ENCODE results near the gene LDB1.

The LDB1 gene

DNA sequence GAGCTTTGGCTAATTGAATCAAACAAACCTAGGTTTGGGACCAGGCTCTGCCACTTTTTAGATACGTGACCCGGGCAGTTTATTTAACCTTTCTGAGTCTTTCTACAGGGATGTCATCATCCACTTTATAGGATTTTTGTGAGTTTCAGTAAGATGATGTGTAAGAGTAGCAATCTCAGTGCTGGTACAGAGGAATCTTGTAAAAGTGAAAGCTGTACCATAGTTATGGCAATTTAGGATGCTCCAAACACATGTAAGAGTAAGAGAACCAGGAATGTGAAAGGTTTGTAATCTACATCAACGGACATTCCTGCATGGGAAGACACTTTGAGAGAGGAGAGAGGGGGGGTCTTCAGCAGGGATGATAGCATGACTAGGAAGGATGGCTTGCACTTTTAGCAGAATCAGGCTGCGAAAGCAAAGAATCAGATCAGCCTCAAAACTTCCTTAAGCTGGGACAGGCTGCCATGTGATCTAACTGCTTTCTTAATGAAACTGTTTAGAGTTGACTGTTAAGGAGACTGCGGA is 33.0 kb upstream of the LDB1 start:
- peaks cover 47 to 84% (median 77%) of the 10 kb centered on the region in 11 experiments for H3K36me3 ChIP-seq
- no peaks in the 10 kb centered on the region for H3K9me3 ChIP-seq (replicated peaks in 1 of 11)
- no peak for TF ChIP-seq Cebpa-rat (IDR thresholded peaks at IDR 0.05)
- H4K20me1 ChIP-seq: peaks cover 0 to 95% (median 83%) of the 10 kb centered on the region in 11 experiments; a peak in 21 of 22 replicates
- peak overlapping the region; percentile 79 to 100 (median 91) for H3K4me2 ChIP-seq
- no peaks in the 10 kb centered on the region for H3K27me3 ChIP-seq
- peak overlapping the region; percentile 79 to 96 (median 90) for H3K9ac ChIP-seq
- H3K4me3 ChIP-seq: peak overlapping the region; percentile 63 to 95 (median 90)
- H3K4me1 ChIP-seq: peaks cover 18 to 44% (median 32%) of the 10 kb centered on the region in 10 experiments
- peak overlapping the region; percentile 63 to 95 (median 89); a peak in 21 of 22 replicates for H3K27ac ChIP-seq

DNA sequence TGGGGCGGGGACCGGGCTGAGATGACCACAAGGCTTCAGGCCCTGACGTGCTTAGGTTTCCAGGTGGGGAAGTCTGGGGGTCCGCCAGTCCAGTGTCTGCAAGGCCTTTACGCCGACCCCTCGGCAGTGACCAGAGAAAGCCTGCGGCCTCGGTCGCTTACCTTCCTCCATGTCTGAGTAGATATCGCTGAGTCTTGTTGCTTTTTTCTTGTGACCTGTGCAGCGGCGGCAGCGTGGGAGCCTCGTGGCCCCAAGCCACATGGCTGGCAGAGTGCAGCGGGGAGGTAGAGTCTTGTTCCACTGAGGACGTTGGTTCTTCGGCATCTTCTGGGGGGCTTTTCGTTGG is 32.4 kb upstream of the LDB1 start:
- Histone ChIP-seq H4K20me1 (peaks cover 0 to 95% (median 83%) of the 10 kb centered on the region in 11 experiments; a peak in 21 of 22 replicates), H3K4me2 (peak overlapping the region; percentile 79 to 100 (median 91)), H3K4me1 (peaks cover 18 to 44% (median 32%) of the 10 kb centered on the region in 10 experiments), H3K27me3 (no peaks in the 10 kb centered on the region), H3K4me3 (peak overlapping the region; percentile 63 to 95 (median 90)), H3K9me3 (replicated peaks in 1 of 11) (no peaks in the 10 kb centered on the region), H3K9ac (peak overlapping the region; percentile 79 to 96 (median 90)), H3K27ac (peak overlapping the region; percentile 63 to 95 (median 89)), H3K36me3 (peaks cover 47 to 84% (median 77%) of the 10 kb centered on the region in 11 experiments)
- TF ChIP-seq Cebpa-rat (IDR thresholded peaks at IDR 0.05): no peak

DNA sequence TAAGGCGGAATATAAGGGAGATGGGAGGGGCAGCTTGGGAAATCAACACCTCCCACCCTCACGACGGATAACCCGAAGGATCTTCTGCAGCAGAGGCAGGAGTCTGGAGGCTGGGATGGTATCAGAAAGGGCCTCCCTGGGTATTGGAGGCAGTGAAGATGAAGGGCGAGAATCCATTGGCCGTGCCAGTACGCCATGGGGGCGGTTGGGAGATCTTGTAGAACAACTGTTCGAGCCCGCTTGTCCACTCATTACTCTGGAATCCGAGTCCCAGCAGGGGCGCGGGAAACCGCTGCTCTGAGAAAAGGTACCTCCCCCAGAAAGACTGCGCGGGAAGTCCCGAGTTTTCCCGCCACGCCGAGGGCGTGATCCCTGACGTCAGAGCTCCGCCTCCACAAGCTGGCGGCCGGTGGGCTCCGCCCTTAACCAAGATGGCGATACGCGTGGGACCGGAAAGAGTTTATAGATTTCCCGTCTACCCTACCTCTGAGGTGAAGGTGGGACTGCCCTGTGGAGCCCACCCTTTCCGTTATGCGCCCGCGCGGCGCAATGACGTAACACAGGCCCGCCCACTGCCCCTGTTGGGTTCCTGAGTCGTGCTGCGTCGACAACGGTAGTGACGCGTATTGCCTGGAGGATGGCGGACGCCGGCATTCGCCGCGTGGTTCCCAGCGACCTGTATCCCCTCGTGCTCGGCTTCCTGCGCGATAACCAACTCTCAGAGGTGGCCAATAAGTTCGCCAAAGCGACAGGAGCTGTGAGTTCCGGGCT is 31.8 kb upstream of the LDB1 start, which contains the start of gene NOLC1:
TSS of gene NOLC1 (plus strand) at position 616 of the 771 bp plus-strand sequence. CDS start at position 638, 22 bp downstream.
- peak within 1 kb of the TSS; percentile 79 to 96 (median 90) for H3K9ac ChIP-seq
- no peaks in the 10 kb centered on the region for H3K9me3 ChIP-seq (replicated peaks in 1 of 11)
- peaks cover 18 to 44% (median 32%) of the 10 kb centered on the region in 10 experiments for H3K4me1 ChIP-seq
- H3K4me2 ChIP-seq: peak within 1 kb of the TSS; percentile 79 to 100 (median 91)
- H3K36me3 ChIP-seq: peaks cover 49 to 84% (median 77%) of the 10 kb centered on the region in 11 experiments
- peaks cover 2 to 95% (median 83%) of the 10 kb centered on the region in 11 experiments; a peak in 21 of 22 replicates for H4K20me1 ChIP-seq
- H3K27me3 ChIP-seq: no peaks in the 10 kb centered on the region
- TF ChIP-seq Cebpa-rat (IDR thresholded peaks at IDR 0.05): peak in 1 of 11 experiments; percentile 14; a peak in 1 of 22 replicates
- peak within 1 kb of the TSS; percentile 63 to 95 (median 89) for H3K27ac ChIP-seq
- H3K4me3 ChIP-seq: peak within 1 kb of the TSS; percentile 63 to 95 (median 90)

DNA sequence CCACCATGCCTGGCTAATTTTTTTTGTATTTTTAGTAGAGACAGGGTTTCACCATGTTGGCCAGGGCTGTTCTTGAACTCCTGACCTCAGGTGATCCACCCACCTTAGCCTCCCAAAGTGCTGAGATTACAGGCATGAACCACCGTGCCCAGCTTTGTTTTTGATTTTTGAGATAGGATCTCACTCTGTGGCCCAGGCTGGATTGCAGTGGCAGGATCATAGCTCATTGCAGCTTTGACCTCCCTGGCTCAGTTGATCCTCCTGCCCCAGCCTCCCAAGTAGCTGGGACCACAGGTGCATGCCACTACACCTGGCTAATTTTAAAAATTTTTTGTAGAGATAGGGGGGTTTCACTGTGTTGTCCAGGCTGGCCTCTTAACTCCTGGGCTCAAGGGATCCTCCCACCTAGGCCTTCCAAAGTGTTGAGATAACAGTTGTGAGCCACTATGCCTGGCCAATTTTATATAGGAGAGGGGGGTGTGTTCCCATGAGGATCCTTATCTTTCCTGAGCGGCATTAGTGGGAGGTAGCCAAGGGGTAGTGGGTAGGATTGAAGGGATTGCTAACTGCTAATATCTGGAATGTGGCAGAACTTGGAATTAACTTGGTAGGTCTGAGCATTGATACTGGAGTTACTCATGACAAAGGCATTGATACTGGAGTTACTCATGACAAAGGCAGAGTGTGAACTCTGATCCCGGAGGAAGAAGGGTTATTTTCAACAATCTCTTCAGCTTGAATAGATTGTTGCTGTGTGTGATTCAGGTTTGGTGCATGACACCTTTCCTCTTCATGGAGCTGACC is 31.0 kb upstream of the LDB1 start:
- Histone ChIP-seq H3K36me3 (peaks cover 53 to 84% (median 77%) of the 10 kb centered on the region in 11 experiments), H3K27ac (peak overlapping the region; percentile 63 to 95 (median 89); a peak in 20 of 22 replicates), H3K27me3 (no peaks in the 10 kb centered on the region), H4K20me1 (peaks cover 3 to 95% (median 83%) of the 10 kb centered on the region in 11 experiments; a peak in 21 of 22 replicates), H3K4me2 (peak overlapping the region; percentile 62 to 100 (median 91)), H3K4me1 (peaks cover 18 to 44% (median 31%) of the 10 kb centered on the region in 10 experiments), H3K9ac (peak overlapping the region; percentile 79 to 96 (median 90); a peak in 21 of 22 replicates), H3K4me3 (peak overlapping the region; percentile 63 to 95 (median 90); a peak in 19 of 20 replicates), H3K9me3 (replicated peaks in 1 of 11) (no peaks in the 10 kb centered on the region)
- no peak for TF ChIP-seq Cebpa-rat (IDR thresholded peaks at IDR 0.05)

DNA sequence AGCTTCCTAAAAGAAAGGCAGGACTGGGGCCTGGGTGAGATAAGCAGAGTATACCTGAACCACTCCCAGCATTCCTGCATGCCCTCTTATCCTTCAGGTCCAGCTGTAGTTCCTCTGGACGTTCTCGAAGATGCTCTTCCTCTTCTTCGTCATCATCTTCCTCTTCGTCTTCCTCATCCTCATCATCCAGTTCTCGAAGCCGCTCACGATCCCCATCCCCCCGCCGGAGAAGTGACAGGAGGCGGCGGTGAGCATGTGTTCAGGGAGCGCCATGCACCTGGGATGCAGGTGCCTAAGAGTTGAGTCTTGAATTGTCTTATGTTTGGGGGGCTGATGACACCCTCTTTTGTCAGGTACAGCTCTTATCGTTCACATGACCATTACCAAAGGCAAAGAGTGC is 28.1 kb upstream of the LDB1 start:
- Histone ChIP-seq H3K27me3 (no peaks in the 10 kb centered on the region), H3K4me1 (peaks cover 1 to 19% (median 11%) of the 10 kb centered on the region in 10 experiments; a peak in 16 of 20 replicates), H3K9me3 (replicated peaks in 1 of 11) (no peaks in the 10 kb centered on the region), H3K36me3 (peaks cover 67 to 85% (median 82%) of the 10 kb centered on the region in 11 experiments), H3K4me2 (no peak overlapping the region), H3K27ac (no peak overlapping the region), H3K4me3 (no peak overlapping the region), H4K20me1 (peaks cover 3 to 95% (median 83%) of the 10 kb centered on the region in 11 experiments; a peak in 20 of 22 replicates), H3K9ac (no peak overlapping the region)
- no peak for TF ChIP-seq Cebpa-rat (IDR thresholded peaks at IDR 0.05)

DNA sequence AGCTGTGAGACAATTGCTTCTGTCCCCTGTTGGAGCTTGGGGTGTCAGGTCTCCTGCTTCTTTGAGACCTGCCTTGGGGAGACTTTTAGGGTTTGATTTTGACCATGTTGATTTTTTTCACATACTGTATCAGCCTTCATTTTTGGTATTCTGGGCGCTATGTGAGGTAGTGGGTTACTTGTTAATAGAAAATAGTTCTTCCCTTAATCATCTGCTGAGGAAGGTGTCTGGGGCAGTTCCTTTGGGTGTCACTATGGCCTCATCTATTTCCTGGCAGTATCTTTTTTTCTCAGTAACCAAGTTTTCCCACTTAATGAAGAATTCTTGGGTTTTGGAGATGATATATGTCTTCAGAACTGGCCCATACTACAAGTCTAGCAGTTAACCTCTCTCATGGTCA is 27.4 kb upstream of the LDB1 start:
- Histone ChIP-seq H3K36me3 (peaks cover 74 to 92% (median 89%) of the 10 kb centered on the region in 11 experiments), H3K9me3 (replicated peaks in 1 of 11) (no peaks in the 10 kb centered on the region), H3K27ac (no peak overlapping the region), H3K4me2 (no peak overlapping the region), H3K27me3 (no peaks in the 10 kb centered on the region), H4K20me1 (peaks cover 3 to 95% (median 89%) of the 10 kb centered on the region in 11 experiments; a peak in 20 of 22 replicates), H3K9ac (no peak overlapping the region), H3K4me3 (no peak overlapping the region), H3K4me1 (peaks cover 0 to 16% (median 9%) of the 10 kb centered on the region in 10 experiments; a peak in 12 of 20 replicates)
- TF ChIP-seq Cebpa-rat (IDR thresholded peaks at IDR 0.05): no peak

DNA sequence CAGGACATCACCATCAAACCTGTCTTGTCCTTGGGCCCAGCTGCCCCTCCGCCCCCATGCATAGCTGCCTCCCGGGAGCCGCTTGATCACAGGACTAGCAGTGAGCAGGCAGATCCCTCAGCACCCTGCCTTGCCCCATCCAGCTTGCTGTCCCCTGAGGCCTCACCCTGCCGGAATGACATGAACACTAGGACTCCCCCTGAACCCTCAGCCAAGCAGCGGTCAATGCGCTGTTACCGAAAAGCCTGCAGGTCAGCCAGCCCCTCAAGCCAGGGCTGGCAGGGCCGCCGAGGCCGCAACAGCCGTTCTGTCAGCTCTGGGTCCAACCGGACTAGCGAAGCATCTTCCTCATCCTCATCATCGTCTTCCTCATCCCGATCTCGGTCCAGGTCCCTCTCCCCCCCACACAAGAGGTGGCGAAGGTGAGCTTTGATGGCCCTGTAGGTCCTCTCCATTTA is 26.8 kb upstream of the LDB1 start:
- Histone ChIP-seq H3K9ac (no peak overlapping the region), H3K27ac (no peak overlapping the region), H3K27me3 (no peaks in the 10 kb centered on the region), H3K9me3 (replicated peaks in 1 of 11) (no peaks in the 10 kb centered on the region), H4K20me1 (peaks cover 3 to 99% (median 95%) of the 10 kb centered on the region in 11 experiments; a peak in 20 of 22 replicates), H3K4me2 (no peak overlapping the region), H3K4me3 (no peak overlapping the region), H3K4me1 (peaks cover 0 to 16% (median 9%) of the 10 kb centered on the region in 10 experiments; a peak in 12 of 20 replicates), H3K36me3 (peaks cover 79 to 98% (median 95%) of the 10 kb centered on the region in 11 experiments)
- no peak for TF ChIP-seq Cebpa-rat (IDR thresholded peaks at IDR 0.05)

DNA sequence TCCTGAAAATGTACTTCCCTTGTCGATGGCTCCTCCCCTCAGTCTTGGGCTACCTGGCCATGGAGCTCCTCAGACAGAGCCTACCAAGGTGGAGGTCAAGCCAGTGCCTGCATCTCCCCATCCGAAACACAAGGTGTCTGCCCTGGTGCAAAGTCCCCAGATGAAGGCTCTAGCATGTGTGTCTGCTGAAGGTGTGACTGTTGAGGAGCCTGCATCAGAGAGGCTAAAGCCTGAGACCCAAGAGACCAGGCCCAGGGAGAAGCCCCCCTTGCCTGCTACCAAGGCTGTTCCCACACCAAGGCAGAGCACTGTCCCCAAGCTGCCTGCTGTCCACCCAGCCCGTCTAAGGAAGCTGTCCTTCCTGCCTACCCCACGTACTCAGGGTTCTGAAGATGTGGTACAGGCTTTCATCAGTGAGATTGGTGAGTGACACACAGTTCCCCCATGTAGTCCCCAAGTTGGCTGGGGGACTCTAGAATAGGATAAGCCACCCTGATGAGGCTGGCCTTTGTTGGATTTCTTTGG is 21.5 kb upstream of the LDB1 start:
- no peaks in the 10 kb centered on the region for H3K9me3 ChIP-seq (replicated peaks in 1 of 11)
- no peaks in the 10 kb centered on the region for H3K27me3 ChIP-seq
- no peak overlapping the region for H3K4me3 ChIP-seq
- peaks cover 43 to 100% (median 99%) of the 10 kb centered on the region in 11 experiments; a peak in 21 of 22 replicates for H4K20me1 ChIP-seq
- peaks cover 0 to 2% (median 0%) of the 10 kb centered on the region in 10 experiments; a peak in 1 of 20 replicates for H3K4me1 ChIP-seq
- no peak overlapping the region for H3K4me2 ChIP-seq
- peaks cover 89 to 100% (median 97%) of the 10 kb centered on the region in 11 experiments for H3K36me3 ChIP-seq
- H3K9ac ChIP-seq: no peak overlapping the region; a peak in 1 of 22 replicates
- TF ChIP-seq Cebpa-rat (IDR thresholded peaks at IDR 0.05): no peak
- H3K27ac ChIP-seq: no peak overlapping the region
